ENCODE measurements around the gene SPON1. TPM values are rescaled to one million over a fixed set of nuclear protein-coding genes. Genes with fewer than 3 reads are reported as not detected.

The SPON1 gene
- total RNA-seq, 1 experiment from 2014 or later: 0.20 TPM

DNA sequence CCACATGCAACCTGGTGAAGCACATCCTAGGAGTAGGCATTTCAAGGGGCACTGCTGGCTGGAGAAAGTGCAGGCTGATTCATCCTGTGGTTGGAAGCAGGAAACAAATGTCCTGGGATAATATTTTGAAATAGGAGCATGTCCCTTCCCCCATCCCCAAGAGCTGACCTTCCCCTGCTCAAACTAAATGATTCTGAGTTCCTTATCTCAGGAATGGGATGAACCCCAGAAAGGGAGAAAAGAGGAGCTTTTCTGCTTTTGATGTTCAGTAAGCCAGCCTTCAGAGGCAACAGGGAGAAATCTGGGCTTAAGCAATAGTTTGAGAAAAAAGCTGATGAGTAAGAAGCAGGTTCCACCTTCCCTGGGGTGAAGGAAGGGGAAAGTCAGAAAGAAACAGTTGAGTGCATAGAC lies 19.5 kb upstream of the SPON1 start:
- Histone ChIP-seq H3K18ac (ENCODE audit: insufficient read length, low read depth, low read length) (no peak overlapping the region), H3K23ac (ENCODE audit: insufficient read length, low read depth, low read length) (no peak overlapping the region), H2BK15ac (ENCODE audit: low read depth, low read length) (no peak overlapping the region), H2AK5ac (ENCODE audit: insufficient read length, low read length) (no peak overlapping the region), H2BK5ac (ENCODE audit: insufficient read length, low read length) (no peak overlapping the region), H4K91ac (ENCODE audit: insufficient read length, low read depth, low read length) (no peak overlapping the region), H3K27me3 (ENCODE audit: insufficient read depth, low read length) (no peaks in the 10 kb centered on the region), H3K4ac (ENCODE audit: low read depth, low read length) (no peak overlapping the region), H3K4me1 (ENCODE audit: insufficient read depth, low read length) (no peaks in the 10 kb centered on the region; the same call in 1 of the 2 replicates), H3K23me2 (ENCODE audit: insufficient read length, low read depth, low read length, poor library complexity, severe bottlenecking) (no peaks in the 10 kb centered on the region), H4K20me1 (ENCODE audit: control insufficient read depth, insufficient read depth, insufficient read length) (no peaks in the 10 kb centered on the region), H3K9ac (ENCODE audit: extremely low read depth, insufficient read length, low read length) (no peak overlapping the region), H3K4me2 (ENCODE audit: insufficient read depth, insufficient read length, low read length) (no peak overlapping the region), H2AFZ (ENCODE audit: low read length) (no peak overlapping the region), H3K14ac (ENCODE audit: insufficient read depth, low read length) (no peak overlapping the region), H3T11ph (ENCODE audit: low read length) (no peak overlapping the region), H3K9me3 (ENCODE audit: control insufficient read depth, low read depth, low read length) (no peaks in the 10 kb centered on the region), H3K79me1 (ENCODE audit: insufficient read depth, low read depth, low read length, poor library complexity, severe bottlenecking) (no peaks in the 10 kb centered on the region), H4K8ac (replicated peaks; ENCODE audit: insufficient read length, low read depth, low read length) (no peak overlapping the region), H3K27ac (ENCODE audit: insufficient read length, low read depth, low read length) (no peak overlapping the region), H3K79me2 (ENCODE audit: insufficient read depth, low read length) (no peaks in the 10 kb centered on the region), H2BK12ac (ENCODE audit: insufficient read length, low read depth, low read length) (no peak overlapping the region), H2BK120ac (ENCODE audit: low read depth, low read length, poor library complexity, severe bottlenecking) (no peak overlapping the region), H4K5ac (ENCODE audit: insufficient read length, low read depth, low read length) (no peak overlapping the region), H2BK20ac (ENCODE audit: low read depth, low read length, poor library complexity, severe bottlenecking) (no peak overlapping the region), H3K56ac (ENCODE audit: insufficient read length, low read depth, low read length) (no peak overlapping the region)
- no peak overlapping the region for H3K4me3 Mint-ChIP-seq
- TF ChIP-seq, protein P1, sequence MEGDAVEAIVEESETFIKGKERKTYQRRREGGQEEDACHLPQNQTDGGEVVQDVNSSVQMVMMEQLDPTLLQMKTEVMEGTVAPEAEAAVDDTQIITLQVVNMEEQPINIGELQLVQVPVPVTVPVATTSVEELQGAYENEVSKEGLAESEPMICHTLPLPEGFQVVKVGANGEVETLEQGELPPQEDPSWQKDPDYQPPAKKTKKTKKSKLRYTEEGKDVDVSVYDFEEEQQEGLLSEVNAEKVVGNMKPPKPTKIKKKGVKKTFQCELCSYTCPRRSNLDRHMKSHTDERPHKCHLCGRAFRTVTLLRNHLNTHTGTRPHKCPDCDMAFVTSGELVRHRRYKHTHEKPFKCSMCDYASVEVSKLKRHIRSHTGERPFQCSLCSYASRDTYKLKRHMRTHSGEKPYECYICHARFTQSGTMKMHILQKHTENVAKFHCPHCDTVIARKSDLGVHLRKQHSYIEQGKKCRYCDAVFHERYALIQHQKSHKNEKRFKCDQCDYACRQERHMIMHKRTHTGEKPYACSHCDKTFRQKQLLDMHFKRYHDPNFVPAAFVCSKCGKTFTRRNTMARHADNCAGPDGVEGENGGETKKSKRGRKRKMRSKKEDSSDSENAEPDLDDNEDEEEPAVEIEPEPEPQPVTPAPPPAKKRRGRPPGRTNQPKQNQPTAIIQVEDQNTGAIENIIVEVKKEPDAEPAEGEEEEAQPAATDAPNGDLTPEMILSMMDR (conservative IDR thresholded peaks at IDR 0.05): no peak
- DNase-seq: no peak
- H3K36me3 Mint-ChIP-seq (ENCODE audit: insufficient read depth in 1 of 3, low read depth in 3 of 3): peaks cover 5 to 17% (median 6%) of the 10 kb centered on the region in 3 experiments
- no peaks in the 10 kb centered on the region for H3K27me3 Mint-ChIP-seq (ENCODE audit: low read depth)
- H3K9me3 Mint-ChIP-seq: peaks cover 12 to 20% of the 10 kb centered on the region in 2 experiments
- peaks cover 0 to 3% of the 10 kb centered on the region in 2 experiments; a peak in 2 of 4 replicates for H3K4me1 Mint-ChIP-seq
- H3K27ac Mint-ChIP-seq: no peak overlapping the region

Data from H9 (cell line).